Activated T-helper 2 cell treated with anti-CD3 and anti-CD28 coated beads, Interferon-gamma antibody, Interleukin-2, Interleukin-4, amounts not matched to agents 10 μg/mL and 5 μg/mL and 100 μg/mL, durations not matched to agents 14 hours and 24 hours and 36 hours (primary cell): ENCODE results near the gene OR2A14. TPM values are rescaled to one million over a fixed set of nuclear protein-coding genes. Genes with fewer than 3 reads are reported as not detected.
"Not testable (repeated sequence)": the region's sequence is repeated elsewhere in the genome, so short reads cannot be mapped to it uniquely, and the experiment has no call there.

Source experiments
- DNase-seq: peaks from one replicate; pipeline ENCODE4 v3.0.0; 2021; ENCODE audit warnings: low spot score
- H3K27ac Mint-ChIP-seq: one replicate; pipeline ENCODE4 v1.8.0; 2021; ENCODE audit warnings: mixed read lengths
- H3K27me3 Mint-ChIP-seq: one replicate; pipeline ENCODE4 v1.8.0; 2021; ENCODE audit warnings: low read depth, mixed read lengths
- H3K36me3 Mint-ChIP-seq: one replicate; pipeline ENCODE4 v1.8.0; 2021; ENCODE audit warnings: low read depth, mixed read lengths
- H3K4me1 Mint-ChIP-seq: one replicate; pipeline ENCODE4 v1.8.0; 2021; ENCODE audit warnings: low read depth, mixed read lengths
- H3K4me3 Mint-ChIP-seq: one replicate; pipeline ENCODE4 v1.8.0; 2021; ENCODE audit warnings: low read depth, mild to moderate bottlenecking, moderate library complexity, mixed read lengths
- H3K9me3 Mint-ChIP-seq: one replicate; pipeline ENCODE4 v1.8.0; 2021; ENCODE audit warnings: mixed read lengths
- intact Hi-C: fragments of 100-400 bp; cut with micrococcal nuclease; formaldehyde crosslinking; loops from one replicate; pipeline ENCODE4 v1.15.1; 2023
- total RNA-seq: library from RNA; stranded (reverse); gene quantifications from 2 replicates; pipeline ENCODE4 v1.2.3, GENCODE V29; 2022

OR2A14 gene
- total RNA-seq, 1 donor from 2014 or later: not detected

DNA sequence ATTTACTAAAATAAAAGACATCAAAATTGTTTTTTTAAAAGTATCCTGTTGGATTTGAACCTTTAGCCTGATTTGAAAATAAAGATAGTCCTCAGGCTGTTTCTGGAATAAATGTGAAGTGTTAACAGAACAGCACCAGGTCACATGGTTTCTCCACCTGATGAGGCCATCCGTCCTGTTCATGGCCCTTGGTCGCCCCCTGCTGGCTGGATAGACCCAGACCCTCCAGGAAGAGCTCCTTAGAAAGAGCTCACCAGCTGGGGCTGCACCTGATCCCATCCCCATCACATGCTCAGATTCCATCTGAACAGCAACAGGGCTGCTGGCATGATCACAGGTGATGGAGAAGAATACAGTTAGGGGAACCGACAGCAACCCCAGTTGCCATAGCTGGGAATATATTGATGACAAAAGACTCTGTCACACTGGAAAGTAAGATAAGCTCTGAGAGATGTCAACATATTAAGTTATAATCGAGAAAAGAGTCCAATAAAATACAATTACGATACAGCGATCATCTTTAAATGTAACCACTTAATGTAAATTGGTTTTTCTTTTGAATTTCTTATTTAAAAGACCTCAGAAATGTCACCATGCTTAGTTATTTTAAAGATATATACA is 4.8 kb downstream of the OR2A14 start:
- Mint-ChIP-seq H3K36me3 (no peaks in the 10 kb centered on the region), H3K27me3 (no peaks in the 10 kb centered on the region), H3K27ac (no peak overlapping the region), H3K4me1 (no peaks in the 10 kb centered on the region), H3K4me3 (no peak overlapping the region), H3K9me3 (no peaks in the 10 kb centered on the region)
- DNase-seq: peak; percentile 71
- intact Hi-C loops: loop anchor here (5.0 kb wide), 1 partner anchor 226 kb away; the partner anchor contains the start of gene TCAF1

DNA sequence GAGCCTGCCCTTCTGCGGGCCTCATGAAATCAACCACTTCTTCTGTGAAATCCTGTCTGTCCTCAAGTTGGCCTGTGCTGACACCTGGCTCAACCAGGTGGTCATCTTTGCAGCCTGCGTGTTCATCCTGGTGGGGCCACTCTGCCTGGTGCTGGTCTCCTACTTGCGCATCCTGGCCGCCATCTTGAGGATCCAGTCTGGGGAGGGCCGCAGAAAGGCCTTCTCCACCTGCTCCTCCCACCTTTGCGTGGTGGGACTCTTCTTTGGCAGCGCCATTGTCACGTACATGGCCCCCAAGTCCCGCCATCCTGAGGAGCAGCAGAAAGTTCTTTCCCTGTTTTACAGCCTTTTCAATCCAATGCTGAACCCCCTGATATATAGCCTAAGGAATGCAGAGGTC is 6.6 kb downstream of the OR2A14 start:
- H3K9me3 Mint-ChIP-seq, H3K27ac Mint-ChIP-seq: not testable (repeated sequence)
- intact Hi-C loops: loop anchor here (5.0 kb wide), 1 partner anchor 227 kb away; the partner anchor contains the start of gene TCAF1

DNA sequence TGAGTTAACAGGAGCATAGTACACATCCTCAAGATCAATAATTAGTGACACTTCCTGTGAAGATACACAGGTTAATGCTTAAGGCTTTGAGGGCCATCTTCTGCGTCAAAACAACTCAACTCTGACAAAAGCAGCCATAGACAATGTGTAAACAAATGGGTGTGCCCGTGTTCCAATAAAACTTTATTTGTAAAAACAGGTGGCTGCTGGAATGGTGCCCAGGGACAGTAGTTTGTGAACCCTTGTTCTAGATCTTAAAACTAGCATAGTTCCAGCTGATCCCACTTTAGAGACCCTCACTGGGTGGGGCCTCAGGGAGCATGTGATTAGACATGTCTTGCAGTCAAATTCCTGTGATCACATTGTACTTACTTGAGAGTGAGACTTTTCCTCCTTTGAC is 7.8 kb downstream of the OR2A14 start:
- peaks cover 3% of the 10 kb centered on the region for H3K27me3 Mint-ChIP-seq
- no peak for DNase-seq
- intact Hi-C loops: no loop called here
- H3K36me3 Mint-ChIP-seq: no peaks in the 10 kb centered on the region
- no peaks in the 10 kb centered on the region for H3K9me3 Mint-ChIP-seq
- no peaks in the 10 kb centered on the region for H3K4me1 Mint-ChIP-seq
- no peak overlapping the region for H3K4me3 Mint-ChIP-seq
- H3K27ac Mint-ChIP-seq: no peak overlapping the region

More for the DNA sequence above, 6.6 kb downstream of the OR2A14 start:
- DNase-seq, H3K36me3 Mint-ChIP-seq, H3K27me3 Mint-ChIP-seq, H3K4me1 Mint-ChIP-seq, H3K4me3 Mint-ChIP-seq: not testable (repeated sequence)

DNA sequence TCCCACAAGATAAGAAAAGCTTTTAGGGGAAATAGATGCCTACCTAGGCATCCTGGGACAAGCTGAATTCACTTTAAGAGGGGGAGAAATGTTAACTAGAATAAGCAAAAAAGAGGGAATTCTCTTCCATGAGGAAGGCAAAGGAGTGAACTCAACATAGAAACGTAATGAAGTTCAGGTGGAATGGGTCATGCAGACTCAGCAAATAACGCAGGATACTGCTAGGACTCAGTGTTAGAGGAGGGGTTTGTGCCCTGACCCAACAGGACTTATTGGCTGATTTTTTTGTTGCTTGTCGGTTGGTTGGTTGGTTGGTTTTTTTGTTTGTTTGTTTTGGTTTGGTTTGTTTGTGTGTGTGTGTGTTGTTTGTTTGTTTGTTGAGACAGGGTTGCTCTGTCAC is 9.3 kb downstream of the OR2A14 start:
- H3K27me3 Mint-ChIP-seq: peaks cover 4% of the 10 kb centered on the region
- intact Hi-C loops: no loop called here
- no peaks in the 10 kb centered on the region for H3K36me3 Mint-ChIP-seq
- no peaks in the 10 kb centered on the region for H3K9me3 Mint-ChIP-seq
- no peak overlapping the region for H3K27ac Mint-ChIP-seq
- no peaks in the 10 kb centered on the region for H3K4me1 Mint-ChIP-seq
- no peak for DNase-seq
- H3K4me3 Mint-ChIP-seq: no peak overlapping the region

DNA sequence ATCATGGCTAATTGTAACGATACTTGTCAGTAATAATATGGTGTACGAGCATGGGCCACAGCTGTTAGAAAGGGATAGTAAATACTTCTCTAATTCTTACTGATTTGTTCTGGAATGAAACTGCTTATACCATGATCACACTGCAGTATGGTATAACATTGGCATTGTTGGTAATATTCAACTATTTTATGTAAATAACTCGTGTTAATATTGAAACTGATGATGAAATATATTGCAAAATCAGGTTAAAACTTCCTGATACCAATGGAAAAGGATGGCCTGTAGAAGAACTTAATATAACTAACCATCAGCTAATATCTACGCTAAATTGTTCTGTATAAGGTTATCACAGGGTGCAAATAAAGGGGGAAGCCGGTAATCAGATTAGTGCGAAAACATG is 10.3 kb downstream of the OR2A14 start:
- intact Hi-C loops: no loop called here
- H3K4me3 Mint-ChIP-seq: no peak overlapping the region

DNA sequence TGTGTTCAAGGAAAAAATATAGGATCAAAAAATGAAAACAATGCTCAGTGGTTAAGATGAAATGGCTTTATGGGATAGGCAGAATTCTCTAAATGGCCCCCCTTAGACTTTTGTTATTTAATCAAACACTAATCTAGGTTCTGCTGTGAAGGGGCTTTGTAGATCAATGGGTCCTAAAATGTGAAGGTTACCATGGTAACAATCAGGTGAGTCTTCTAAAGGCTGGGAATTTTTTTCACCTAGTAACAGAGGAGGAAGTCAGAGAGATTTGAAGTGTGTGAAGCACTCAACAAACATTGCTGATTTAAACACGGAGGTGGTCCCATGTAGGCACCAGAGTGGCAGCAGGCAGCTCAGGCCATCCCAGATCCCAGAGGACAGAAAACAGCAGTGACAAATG is 11.1 kb downstream of the OR2A14 start:
- Mint-ChIP-seq H3K9me3 (no peaks in the 10 kb centered on the region), H3K4me3 (no peak overlapping the region), H3K27ac (no peak overlapping the region), H3K36me3 (no peaks in the 10 kb centered on the region), H3K4me1 (no peaks in the 10 kb centered on the region), H3K27me3 (peaks cover 8% of the 10 kb centered on the region)
- no peak for DNase-seq
- intact Hi-C loops: no loop called here

More for the DNA sequence above, 10.3 kb downstream of the OR2A14 start:
- Mint-ChIP-seq H3K36me3 (no peaks in the 10 kb centered on the region), H3K4me1 (no peaks in the 10 kb centered on the region), H3K9me3 (no peaks in the 10 kb centered on the region), H3K27me3 (peaks cover 8% of the 10 kb centered on the region), H3K27ac (no peak overlapping the region)
- DNase-seq: no peak

DNA sequence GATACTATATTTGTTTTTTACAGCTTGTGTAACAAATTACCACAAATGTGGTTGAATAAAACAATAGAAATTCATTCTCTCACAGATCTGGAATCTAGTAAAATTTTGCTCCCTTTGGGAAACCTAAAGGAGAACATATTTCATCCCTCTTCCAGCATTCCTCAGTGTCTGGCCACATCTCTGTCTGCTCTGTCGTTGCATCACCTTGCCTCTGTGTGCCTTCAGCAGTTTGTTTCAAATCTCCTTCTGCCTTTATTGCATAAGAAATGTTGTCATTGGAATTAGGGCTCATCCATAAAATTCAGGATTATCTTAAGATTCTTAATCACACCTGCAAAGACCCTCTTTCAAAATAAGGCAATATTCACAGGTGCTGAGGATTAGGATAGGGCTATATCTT is 14.5 kb downstream of the OR2A14 start:
- Mint-ChIP-seq H3K27ac (no peak overlapping the region), H3K4me1 (no peaks in the 10 kb centered on the region), H3K27me3 (peaks cover 12% of the 10 kb centered on the region), H3K36me3 (no peaks in the 10 kb centered on the region), H3K9me3 (no peaks in the 10 kb centered on the region), H3K4me3 (no peak overlapping the region)
- no peak for DNase-seq
- intact Hi-C loops: no loop called here

DNA sequence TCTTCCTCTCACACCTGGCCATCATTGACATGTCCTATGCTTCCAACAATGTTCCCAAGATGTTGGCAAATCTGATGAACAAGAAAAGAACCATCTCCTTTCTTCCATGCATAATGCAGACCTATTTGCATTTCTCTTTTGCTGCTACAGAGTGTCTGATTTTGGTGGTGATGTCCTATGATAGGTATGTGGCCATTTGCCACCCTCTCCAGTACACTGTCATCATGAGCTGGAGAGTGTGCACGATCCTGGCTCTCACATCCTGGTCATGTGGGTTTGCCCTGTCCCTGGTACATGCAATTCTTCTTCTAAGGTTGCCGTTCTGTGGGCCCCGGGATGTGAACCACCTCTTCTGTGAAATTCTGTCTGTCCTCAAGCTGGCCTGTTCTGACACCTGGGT is 19.2 kb downstream of the OR2A14 start:
- Mint-ChIP-seq H3K4me1 (no peaks in the 10 kb centered on the region), H3K36me3 (no peaks in the 10 kb centered on the region), H3K9me3 (no peaks in the 10 kb centered on the region), H3K27ac (no peak overlapping the region), H3K27me3 (peaks cover 9% of the 10 kb centered on the region), H3K4me3 (no peak overlapping the region)
- no peak for DNase-seq
- intact Hi-C loops: no loop called here

DNA sequence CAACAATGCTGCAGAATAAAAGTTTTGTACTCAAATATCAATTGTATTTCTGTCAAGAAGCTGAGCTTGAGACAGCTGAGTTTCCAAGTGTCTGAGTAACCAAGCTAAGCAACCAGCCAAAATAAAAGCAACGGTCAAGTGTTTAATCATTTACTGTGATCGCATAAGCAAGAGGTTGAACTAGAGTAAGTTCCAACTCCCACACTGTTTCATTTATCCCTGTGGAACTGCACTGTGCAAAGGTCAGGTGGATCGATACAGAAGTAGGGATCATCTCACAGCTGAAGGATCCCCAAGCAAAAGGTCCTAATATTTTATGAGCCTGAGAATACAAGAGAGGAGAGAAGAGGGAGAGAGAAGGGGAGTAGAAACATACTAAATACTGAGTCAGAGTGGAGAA is 21.4 kb downstream of the OR2A14 start:
- no peak overlapping the region for H3K4me3 Mint-ChIP-seq
- no peaks in the 10 kb centered on the region for H3K36me3 Mint-ChIP-seq
- intact Hi-C loops: no loop called here
- no peak for DNase-seq
- H3K27me3 Mint-ChIP-seq: peaks cover 5% of the 10 kb centered on the region
- H3K4me1 Mint-ChIP-seq: no peaks in the 10 kb centered on the region
- H3K27ac Mint-ChIP-seq: no peak overlapping the region
- H3K9me3 Mint-ChIP-seq: peaks cover 12% of the 10 kb centered on the region

DNA sequence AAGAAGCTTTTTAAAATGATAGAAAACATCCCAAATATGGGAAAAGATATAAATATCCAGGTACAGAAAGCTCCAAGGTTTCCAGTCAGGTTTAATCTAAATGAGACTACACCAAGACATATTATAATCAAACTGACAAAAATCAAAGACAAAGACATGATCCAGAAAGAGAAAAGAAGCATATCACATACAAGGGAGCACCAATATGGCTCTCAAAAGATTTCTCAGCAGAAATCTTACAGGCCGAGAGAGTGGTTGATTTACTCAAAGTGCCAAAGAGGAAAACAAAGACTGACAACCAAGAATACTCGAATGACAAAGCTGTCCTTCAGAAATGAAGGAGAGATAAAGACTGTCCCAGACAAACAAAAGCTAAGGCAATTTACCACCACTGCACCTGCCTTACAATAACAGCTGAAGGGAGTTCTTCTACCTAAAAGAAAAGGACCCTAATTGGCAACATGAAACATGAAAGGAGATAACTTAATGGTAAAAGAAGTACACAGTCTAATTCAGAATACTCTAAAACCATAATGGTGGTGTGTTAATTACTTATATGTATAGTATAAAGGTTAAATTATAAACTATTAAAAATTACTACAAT is 25.4 kb downstream of the OR2A14 start:
- DNase-seq: no peak
- peaks cover 12% of the 10 kb centered on the region for H3K9me3 Mint-ChIP-seq
- no peaks in the 10 kb centered on the region for H3K36me3 Mint-ChIP-seq
- H3K27ac Mint-ChIP-seq: no peak overlapping the region
- intact Hi-C loops: no loop called here
- H3K4me3 Mint-ChIP-seq: no peak overlapping the region
- H3K27me3 Mint-ChIP-seq: no peaks in the 10 kb centered on the region
- H3K4me1 Mint-ChIP-seq: no peaks in the 10 kb centered on the region

DNA sequence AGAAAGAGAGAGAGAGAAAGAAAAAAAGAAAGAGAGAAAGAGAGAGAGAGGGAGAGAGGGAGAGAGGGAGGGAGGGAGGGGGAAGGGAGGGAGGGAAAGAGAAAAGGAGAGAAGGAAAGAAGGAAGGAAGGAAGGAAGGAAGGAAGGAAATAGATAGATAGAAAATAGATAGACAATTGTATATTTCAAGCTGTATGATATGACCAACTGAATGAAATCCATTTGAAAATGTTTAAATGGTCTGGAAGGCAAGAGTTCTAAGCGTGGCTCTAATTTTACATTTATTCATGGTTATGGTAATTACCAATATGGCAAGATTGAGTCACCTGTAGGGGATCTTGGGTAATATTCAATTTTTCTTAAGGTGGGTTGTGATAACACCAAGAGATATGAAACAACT is 35.9 kb downstream of the OR2A14 start:
- no peak overlapping the region for H3K27ac Mint-ChIP-seq
- DNase-seq: no peak
- peaks cover 11% of the 10 kb centered on the region for H3K27me3 Mint-ChIP-seq
- H3K4me1 Mint-ChIP-seq: no peaks in the 10 kb centered on the region
- intact Hi-C loops: no loop called here
- H3K4me3 Mint-ChIP-seq: no peak overlapping the region
- H3K9me3 Mint-ChIP-seq: no peaks in the 10 kb centered on the region
- H3K36me3 Mint-ChIP-seq: no peaks in the 10 kb centered on the region

DNA sequence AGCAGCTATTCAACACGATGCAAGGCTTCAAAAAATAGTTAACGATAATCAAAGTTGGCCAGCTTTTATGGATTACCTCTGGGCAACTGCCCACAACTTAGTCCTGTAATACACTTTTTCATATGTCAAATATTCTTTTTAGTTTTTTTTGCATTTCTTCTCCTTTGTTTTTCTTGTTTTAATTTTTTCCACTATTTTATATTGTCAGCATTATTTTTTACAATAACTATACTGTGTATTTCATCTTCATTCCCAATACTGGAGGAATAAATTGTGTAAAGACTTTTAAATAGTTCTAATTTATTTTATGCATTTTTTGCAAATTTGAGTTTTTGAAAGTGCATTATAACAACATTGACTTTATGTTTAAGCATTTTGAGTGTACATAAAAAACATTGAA is 41.8 kb downstream of the OR2A14 start:
- Mint-ChIP-seq H3K36me3 (no peaks in the 10 kb centered on the region), H3K27me3 (peaks cover 16% of the 10 kb centered on the region), H3K4me1 (no peaks in the 10 kb centered on the region), H3K9me3 (no peaks in the 10 kb centered on the region), H3K27ac (no peak overlapping the region), H3K4me3 (no peak overlapping the region)
- intact Hi-C loops: no loop called here
- no peak for DNase-seq

DNA sequence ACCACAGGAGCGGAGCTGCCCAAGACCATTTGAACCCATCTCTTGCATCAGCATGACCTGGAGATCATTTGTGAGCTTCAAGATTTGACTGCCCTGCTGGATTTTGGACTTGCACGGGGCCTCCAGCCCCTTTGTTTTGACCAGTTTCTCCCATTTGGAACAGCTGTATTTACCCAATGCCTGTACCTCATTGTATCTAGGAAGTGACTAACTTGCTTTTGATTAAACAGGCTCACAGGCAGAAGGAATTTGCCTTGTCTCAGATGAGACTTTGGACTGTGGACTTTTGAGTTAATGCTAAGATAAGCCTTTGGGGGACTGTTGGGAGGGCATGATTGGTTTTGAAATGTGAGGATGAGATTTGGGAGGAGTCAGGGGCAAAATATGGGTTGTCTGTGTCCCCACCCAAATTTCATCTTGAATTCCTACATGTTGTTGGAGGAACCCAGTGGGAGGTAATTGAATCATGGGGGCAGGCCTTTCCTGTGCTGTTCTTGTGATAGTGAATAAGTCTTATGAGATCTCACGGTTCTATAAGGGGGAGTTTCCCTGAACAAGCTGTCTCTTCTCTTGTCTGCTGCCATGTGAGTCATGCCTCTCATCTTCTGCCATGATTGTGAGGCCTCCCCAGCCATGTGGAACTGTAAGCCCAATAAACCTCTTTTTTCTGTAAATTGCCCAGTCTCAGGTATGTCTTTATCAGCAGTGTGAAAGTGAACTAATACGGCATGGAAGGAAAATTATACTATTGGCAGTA is 48.8 kb downstream of the OR2A14 start:
- H3K27ac Mint-ChIP-seq, intact Hi-C loops, H3K4me3 Mint-ChIP-seq, H3K4me1 Mint-ChIP-seq, DNase-seq, H3K9me3 Mint-ChIP-seq, H3K36me3 Mint-ChIP-seq: not testable (repeated sequence)
- H3K27me3 Mint-ChIP-seq: peaks cover 11% of the 10 kb centered on the region
